Osteoblast (primary cell): ENCODE measurements around the gene CLCN1. TPM values are rescaled to one million over a fixed set of nuclear protein-coding genes. Genes with fewer than 3 reads are reported as not detected.

Source experiments
- DNase-seq: peaks from one replicate; pipeline ENCODE4 v3.0.0; 2011; ENCODE audit warnings: low spot score, mixed read lengths; ENCODE audit not compliant: insufficient read length; ENCODE audit errors: missing footprints
- H2AFZ ChIP-seq: 2 replicates; pipeline ENCODE4 v1.6.0; 2011; ENCODE audit warnings: mild to moderate bottlenecking, low read length
- H3K27ac ChIP-seq: 2 replicates; pipeline ENCODE4 v1.5.1; 2011; ENCODE audit warnings: mild to moderate bottlenecking, low read depth, low read length, moderate library complexity
- H3K27me3 ChIP-seq: 2 replicates; pipeline ENCODE4 v1.6.0; 2012; ENCODE audit warnings: mild to moderate bottlenecking, control low read depth, inconsistent platforms, low read length, moderate library complexity; ENCODE audit not compliant: insufficient read depth
- H3K36me3 ChIP-seq: 2 replicates; pipeline ENCODE4 v1.5.1; 2011; ENCODE audit warnings: mild to moderate bottlenecking, low read length, control low read depth, moderate library complexity; ENCODE audit not compliant: insufficient read depth
- H3K4me1 ChIP-seq: 2 replicates; pipeline ENCODE4 v1.5.1; 2011; ENCODE audit warnings: mild to moderate bottlenecking, low read length, control low read depth, moderate library complexity; ENCODE audit not compliant: insufficient read depth
- H3K4me2 ChIP-seq: 2 replicates; pipeline ENCODE4 v1.6.0; 2011; ENCODE audit warnings: mild to moderate bottlenecking, low read length; ENCODE audit not compliant: insufficient read depth
- H3K4me3 ChIP-seq: fragments of 200-600 bp; sonication (generic); 3 replicates; pipeline ENCODE4 v1.5.1; 2012; ENCODE audit warnings: mild to moderate bottlenecking, low read length, inconsistent platforms; ENCODE audit not compliant: insufficient read depth
- H3K79me2 ChIP-seq: 2 replicates; pipeline ENCODE4 v1.6.0; 2012; ENCODE audit warnings: mild to moderate bottlenecking, low read length, control low read depth, inconsistent platforms; ENCODE audit not compliant: insufficient read depth
- H3K9me3 ChIP-seq: 2 replicates; pipeline ENCODE4 v1.5.1; 2011; ENCODE audit warnings: low read depth, low read length, control low read depth
- H4K20me1 ChIP-seq: 2 replicates; pipeline ENCODE4 v1.6.0; 2012; ENCODE audit warnings: mild to moderate bottlenecking, low read length, control low read depth; ENCODE audit not compliant: insufficient read depth
- CTCF ChIP-seq: IDR thresholded peaks from 2 replicates; pipeline ENCODE4 v1.5.1; 2011; ENCODE audit warnings: mild to moderate bottlenecking, low read depth, low read length, moderate library complexity; ENCODE audit errors: extremely low read depth
- total RNA-seq: library from RNA; depleted of rRNA; stranded (reverse); fragments of >200 nt; gene quantifications from 2 replicates; pipeline ENCODE4 v1.2.3, GENCODE V29; 2012

CLCN1 gene
- under 0.01 TPM in 2 replicates for total RNA-seq

DNA sequence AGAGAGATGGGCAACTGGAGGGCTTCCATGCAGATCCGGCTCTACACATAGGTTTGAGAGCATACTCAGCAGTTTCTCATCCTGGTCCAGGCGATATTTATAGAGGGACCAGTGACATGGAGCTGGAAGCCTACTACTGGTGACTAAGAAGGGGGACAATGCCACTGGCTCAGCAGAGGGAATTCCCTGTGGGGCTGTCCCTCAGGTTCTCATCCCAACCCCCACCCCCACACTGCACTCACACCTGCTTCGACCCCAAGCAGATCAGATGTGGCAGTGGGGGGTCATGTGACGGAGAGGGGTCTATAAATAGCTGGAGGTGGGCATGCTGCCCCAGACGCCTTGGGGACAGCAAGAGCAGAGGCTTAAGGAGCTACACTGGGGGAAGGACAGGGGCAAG, at the start of gene CLCN1:
Gene CLCN1, plus strand, starts transcription at position 336 of the 400 bp plus-strand sequence. CDS start 102 bp downstream, outside the sequence.
- no peak for DNase-seq
- TF ChIP-seq CTCF = no peak

GRCh38 chr7:143269251-143269650, 46.7 kb upstream of the CLCN1 start:
- H4K20me1 ChIP-seq = no peaks in the 10 kb centered on the region
- no peak overlapping the region for H3K27ac ChIP-seq
- no peak overlapping the region for H2AFZ ChIP-seq
- H3K79me2 ChIP-seq = peaks cover 5% of the 10 kb centered on the region
- no peak for TF ChIP-seq CTCF
- DNase-seq = no peak
- no peaks in the 10 kb centered on the region for H3K9me3 ChIP-seq
- no peaks in the 10 kb centered on the region for H3K27me3 ChIP-seq
- H3K4me1 ChIP-seq = no peaks in the 10 kb centered on the region
- H3K36me3 ChIP-seq = peaks cover 21% of the 10 kb centered on the region
- H3K4me2 ChIP-seq = no peak overlapping the region
- no peak overlapping the region for H3K4me3 ChIP-seq

More for the DNA sequence above, at the start of gene CLCN1:
- H4K20me1 ChIP-seq = no peaks in the 10 kb centered on the region
- H3K9me3 ChIP-seq = no peaks in the 10 kb centered on the region
- no peak within 1 kb of the TSS for H3K4me2 ChIP-seq
- no peaks in the 10 kb centered on the region for H3K27me3 ChIP-seq
- peaks cover 12% of the 10 kb centered on the region for H3K4me1 ChIP-seq
- no peak within 1 kb of the TSS for H2AFZ ChIP-seq
- no peaks in the 10 kb centered on the region for H3K36me3 ChIP-seq
- H3K4me3 ChIP-seq = no peak within 1 kb of the TSS
- no peak within 1 kb of the TSS for H3K27ac ChIP-seq
- no peaks in the 10 kb centered on the region for H3K79me2 ChIP-seq

DNA sequence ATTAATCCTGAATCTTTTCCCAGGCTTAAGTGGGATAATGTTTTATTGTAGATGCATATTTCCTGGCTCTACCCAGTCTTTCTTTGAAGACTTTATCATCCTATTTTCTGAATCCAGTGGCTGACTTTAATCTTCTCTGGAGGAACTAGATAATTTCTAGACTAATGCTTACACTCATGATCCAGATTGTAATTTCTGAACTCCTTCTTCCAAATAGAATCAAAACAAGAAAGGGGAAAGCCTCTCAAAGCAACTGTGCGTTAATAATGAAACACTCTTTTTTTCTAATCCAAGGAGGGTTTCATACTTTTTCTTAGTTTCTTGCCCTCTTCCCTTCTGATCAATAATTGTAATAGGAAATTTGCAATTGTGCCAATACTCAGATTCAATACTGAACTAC, 44.7 kb upstream of the CLCN1 start:
- Histone ChIP-seq H3K79me2 (no peaks in the 10 kb centered on the region), H3K27ac (no peak overlapping the region), H2AFZ (no peak overlapping the region), H3K4me2 (no peak overlapping the region), H3K27me3 (no peaks in the 10 kb centered on the region), H3K9me3 (no peaks in the 10 kb centered on the region), H4K20me1 (no peaks in the 10 kb centered on the region), H3K36me3 (peaks cover 21% of the 10 kb centered on the region), H3K4me1 (no peaks in the 10 kb centered on the region), H3K4me3 (no peak overlapping the region)
- DNase-seq = no peak
- no peak for TF ChIP-seq CTCF

DNA sequence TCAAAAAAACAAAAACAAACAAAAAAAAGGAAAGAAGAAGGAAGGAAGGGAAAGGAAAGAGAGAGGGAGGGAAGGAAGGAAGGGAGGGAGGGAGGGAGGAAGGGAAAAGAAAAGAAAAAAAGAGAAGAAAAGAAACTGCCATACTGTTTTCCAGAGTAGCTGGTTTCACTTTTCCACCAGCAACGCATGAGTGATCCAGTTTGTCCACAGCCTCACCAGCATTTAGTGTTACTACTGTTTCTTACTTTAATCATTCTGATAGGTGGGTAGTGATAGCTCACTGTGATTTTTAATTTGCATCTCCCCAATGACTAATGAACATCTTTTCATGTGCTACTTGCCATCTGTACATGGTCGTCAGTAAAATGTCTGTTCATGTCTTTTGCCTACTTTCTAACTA, 43.0 kb upstream of the CLCN1 start:
- Histone ChIP-seq H3K4me1 (no peaks in the 10 kb centered on the region), H3K27ac (no peak overlapping the region), H3K79me2 (no peaks in the 10 kb centered on the region), H4K20me1 (no peaks in the 10 kb centered on the region), H3K4me2 (no peak overlapping the region), H3K27me3 (no peaks in the 10 kb centered on the region), H3K36me3 (peaks cover 12% of the 10 kb centered on the region), H2AFZ (no peak overlapping the region), H3K4me3 (no peak overlapping the region), H3K9me3 (no peaks in the 10 kb centered on the region)
- no peak for TF ChIP-seq CTCF
- no peak for DNase-seq
